ENCODE measurements around the gene SPTBN1.

GRCh38 chr2:54560146-54560881, 104.2 kb downstream of the SPTBN1 start:
- TF ChIP-seq EZH2 (IDR thresholded peaks at IDR 0.05; ENCODE audit: low read depth) (no peak), CTCF (conservative IDR thresholded peaks at IDR 0.05) (no peak; the same call in 1 of the 2 replicates)

All from PC-9 (cell line).